Gastroesophageal sphincter (tissue), 4 donors: ENCODE measurements around the gene ANKHD1. TPM values are rescaled to one million over a fixed set of nuclear protein-coding genes. Genes with fewer than 3 reads are reported as not detected.

Source experiments
- ATAC-seq: fragments of 150-250 bp; one replicate; pipeline ENCODE4 v1.9.1; 2016; ENCODE audit warnings: mild to moderate bottlenecking, moderate library complexity
- H3K27ac ChIP-seq, 4 donors: fragments of 200-600 bp; sonication (generic) in 3 of 4; 1 replicate in 3 of 4; 2 replicates in 1 of 4; pipeline ENCODE4 v1.5.1; 2016 to 2019
- H3K27me3 ChIP-seq: fragments of 200-600 bp; sonication (generic); one replicate; pipeline ENCODE4 v1.5.1; 2019
- H3K36me3 ChIP-seq, 2 donors: fragments of 200-600 bp; sonication (generic); one replicate each; pipeline ENCODE4 v1.5.1; 2019; ENCODE audit warnings: control low read depth in 1 of 2
- H3K4me1 ChIP-seq, 3 donors: fragments of 200-600 bp; sonication (generic); 1 replicate in 2 of 3; 2 replicates in 1 of 3; pipeline ENCODE4 v1.5.1; 2016 to 2019; ENCODE audit warnings: control low read depth in 2 of 3
- H3K4me3 ChIP-seq, 2 donors: fragments of 200-600 bp; sonication (generic); one replicate each; pipeline ENCODE4 v1.5.1; 2019; ENCODE audit warnings: mild to moderate bottlenecking in 1 of 2, moderate library complexity in 1 of 2
- H3K9me3 ChIP-seq, 3 donors: fragments of 200-600 bp; sonication (generic); one replicate each; pipeline ENCODE4 v1.5.1; 2017 to 2019; ENCODE audit warnings: control low read depth in 2 of 3
- CTCF ChIP-seq, 4 experiments: fragments of 200-600 bp in 2 of 4; fragments of 450-650 bp in 2 of 4; sonication (generic) in 1 of 4; IDR thresholded peaks; one replicate each; pipeline ENCODE4 v1.5.1; 2017 to 2019; ENCODE audit warnings: antibody characterized with exemption in 4 of 4, mild to moderate bottlenecking in 2 of 4, moderate library complexity in 2 of 4
- EP300 ChIP-seq: sonication (generic); formaldehyde crosslinking; IDR thresholded peaks from one replicate; pipeline ENCODE4 v1.6.1; 2017; ENCODE audit warnings: antibody characterized with exemption, mild to moderate bottlenecking
- POLR2A ChIP-seq, 2 donors: fragments of 450-650 bp; IDR thresholded peaks; one replicate each; pipeline ENCODE4 v1.6.1; 2017; ENCODE audit warnings: antibody characterized with exemption in 2 of 2, mild to moderate bottlenecking in 2 of 2, moderate library complexity in 1 of 2
- POLR2AphosphoS5 ChIP-seq: sonication (generic); formaldehyde crosslinking; IDR thresholded peaks from one replicate; pipeline ENCODE4 v1.6.1; 2017; ENCODE audit warnings: antibody characterized with exemption
- WGBS, 2 donors: methylation state at CpG; one replicate each; pipeline ENCODE4 v1.1.5; 2018; ENCODE audit warnings: low coverage in 1 of 2; 5-methylcytosine and 5-hydroxymethylcytosine counted together
- total RNA-seq, 4 donors: library from RNA; depleted of rRNA; stranded (reverse); fragments of >200 nt; gene quantifications; one replicate each; pipeline ENCODE4 v1.1.0, GENCODE V29; 2016

Gene ANKHD1
- total RNA-seq, 4 donors from 2014 or later: 52.7 to 156 (median 84.5) TPM

GRCh38 chr5:140561753-140562523, 160.3 kb downstream of the ANKHD1 start:
- no peak for ATAC-seq
- TF ChIP-seq POLR2A (IDR thresholded peaks at IDR 0.05) (no peak), EP300 (no peak)
- Histone ChIP-seq H3K27me3 (no peaks in the 10 kb centered on the region), H3K36me3 (peaks cover 0 to 36% of the 10 kb centered on the region in 2 donors), H3K27ac (no peak overlapping the region), H3K4me3 (no peak overlapping the region), H3K4me1 (peaks cover 0 to 56% (median 25%) of the 10 kb centered on the region in 3 donors), H3K9me3 (no peaks in the 10 kb centered on the region)
- 93% methylated on average over 2 of the region's 10 CpGs; no CpG with 5 or more reads in 1 of the 2 donors for WGBS, 2 donors

GRCh38 chr5:140563596-140563995, 162.0 kb downstream of the ANKHD1 start:
- Histone ChIP-seq H3K27me3 (no peaks in the 10 kb centered on the region), H3K4me3 (peak overlapping the region; percentile 57 to 72), H3K27ac (peak overlapping the region; percentile 80 to 95 (median 89)), H3K9me3 (no peaks in the 10 kb centered on the region), H3K36me3 (peaks cover 0 to 53% of the 10 kb centered on the region in 2 donors), H3K4me1 (peaks cover 0 to 65% (median 31%) of the 10 kb centered on the region in 3 donors)
- no peak for ATAC-seq
- 56 to 61% methylated on average over 5 to 6 of the region's 8 CpGs for WGBS, 2 donors
- TF ChIP-seq POLR2A (IDR thresholded peaks at IDR 0.05) (no peak), EP300 (no peak), CTCF (IDR thresholded peaks at IDR 0.05) (no peak), POLR2AphosphoS5 (no peak)

- 0% methylated on average over 5 to 7 of the region's 74 CpGs for WGBS, 2 donors
- Histone ChIP-seq H3K27me3 (no peaks in the 10 kb centered on the region), H3K4me1 (peaks cover 0 to 70% (median 31%) of the 10 kb centered on the region in 3 donors), H3K36me3 (peaks cover 0 to 59% of the 10 kb centered on the region in 2 donors), H3K4me3 (peak within 1 kb of the TSS; percentile 57 to 72), H3K9me3 (no peaks in the 10 kb centered on the region), H3K27ac (peak within 1 kb of the TSS; percentile 80 to 95 (median 89))
- TF ChIP-seq CTCF (IDR thresholded peaks at IDR 0.05) (peak in 1 of 4 experiments; percentile 13), POLR2A (IDR thresholded peaks at IDR 0.05) (peak; percentile 82 to 88), POLR2AphosphoS5 (peak; percentile 83), EP300 (no peak)
- peak; percentile 96 for ATAC-seq
Measured at GRCh38 chr5:140564196-140565023, 162.8 kb downstream of the ANKHD1 start, which contains the start of the genes APBB3 and SLC35A4. Gene APBB3 (minus strand): TSS chr5:140564598. CDS start chr5:140564245, 353 bp downstream. Gene SLC35A4 (plus strand): TSS chr5:140564828. CDS start chr5:140567170, 2,342 bp downstream.

- Histone ChIP-seq H3K4me1 (peaks cover 0 to 78% (median 36%) of the 10 kb centered on the region in 3 donors), H3K9me3 (no peaks in the 10 kb centered on the region), H3K27me3 (no peaks in the 10 kb centered on the region), H3K4me3 (peak overlapping the region; percentile 57 to 72), H3K27ac (peak overlapping the region; percentile 80 to 95 (median 89)), H3K36me3 (peaks cover 0 to 60% of the 10 kb centered on the region in 2 donors)
- TF ChIP-seq CTCF (IDR thresholded peaks at IDR 0.05) (no peak), POLR2AphosphoS5 (no peak), POLR2A (IDR thresholded peaks at IDR 0.05) (no peak), EP300 (no peak)
- no peak for ATAC-seq
- WGBS, 2 donors: 4 to 9% methylated on average over 12 of the region's 13 CpGs
Measured at GRCh38 chr5:140565024-140565779, 163.6 kb downstream of the ANKHD1 start.

- Histone ChIP-seq H3K27me3 (no peaks in the 10 kb centered on the region), H3K36me3 (peaks cover 0 to 60% of the 10 kb centered on the region in 2 donors), H3K4me3 (peak overlapping the region in 1 of 2 donors; percentile 72), H3K4me1 (peaks cover 0 to 82% (median 37%) of the 10 kb centered on the region in 3 donors), H3K27ac (peak overlapping the region in 3 of 4 donors; percentile 89 to 95 (median 89)), H3K9me3 (no peaks in the 10 kb centered on the region)
- TF ChIP-seq POLR2A (IDR thresholded peaks at IDR 0.05) (no peak), EP300 (no peak), CTCF (IDR thresholded peaks at IDR 0.05) (no peak), POLR2AphosphoS5 (no peak)
- ATAC-seq: no peak
- WGBS, 2 donors: 66 to 81% methylated on average over 4 of the region's 4 CpGs
Measured at GRCh38 chr5:140565780-140566095, 164.1 kb downstream of the ANKHD1 start.
